Heart left ventricle (tissue), 13 donors: ENCODE results near the gene SYNJ1.

Experiments
- CTCF ChIP-seq, 12 donors: fragments of 200-600 bp; sonication (generic) in 4 of 12; IDR thresholded peaks; one replicate each; pipeline versions ENCODE4 v1.5.0 to v1.8.0; 2018 to 2022; ENCODE audit warnings: antibody characterized with exemption in 12 of 12, mild to moderate bottlenecking in 5 of 12
- POLR2A ChIP-seq, 2 donors: fragments of 450-650 bp; IDR thresholded peaks; one replicate each; pipeline ENCODE4 v1.6.1; 2017; ENCODE audit warnings: antibody characterized with exemption in 2 of 2, mild to moderate bottlenecking in 2 of 2, moderate library complexity in 2 of 2
- donor health status: ischemic (EF 13 %, LVEDD 7.1; RV severe dilation, severe dysfunction).
- donor health status: DM: no; HTN: yes; CAD: no.
- donor health status: DM: no; HTN: no; CAD: no.
- donor health status: ischemic (EF 25% LVEDD 6.9; RV normal size, moderate dysfunction).
- donor health status: ischemic (EF 25% LVEDD 5.7; RV mildly dilated, moderate dysfunction).
- donor health status: ischemic (EF 35%, LVEDD 5.7; RV mildly dilated, moderate dysfunction).
- donor health status: nonischemic (EF 11% LVEDD 7.7; RV severe dilation, severe dysfunction).
- donor health status: DM: yes; HTN: yes; CAD: no.
- donor health status: PGD.
- donor health status: ischemic (EF 29% LVEDD 5.4; RV normal size, mild dysfunction).
- donor health status: nonischemic (EF 23%, LVEDD 6.1; RV moderate dilation, normal function).

DNA sequence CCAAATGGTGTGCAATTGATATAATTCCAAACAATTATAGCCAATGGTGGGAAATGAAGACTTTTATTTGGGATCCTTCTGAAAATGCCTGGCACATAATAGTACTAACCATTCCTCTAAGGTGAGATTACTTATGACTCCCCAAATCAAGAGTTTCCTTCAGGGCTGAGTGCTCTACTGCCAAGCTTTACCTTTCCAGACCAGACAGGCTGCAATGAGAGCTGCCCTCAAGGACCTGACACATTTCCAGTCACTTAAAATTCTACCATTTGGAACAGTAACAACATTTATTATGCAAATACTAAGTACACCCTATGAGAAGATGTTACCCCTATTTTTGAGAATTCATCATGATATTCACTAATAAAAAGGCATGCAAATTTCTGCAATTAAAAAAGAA is 22.6 kb upstream of the SYNJ1 start:
- no peak for TF ChIP-seq CTCF (IDR thresholded peaks at IDR 0.05)
- no peak for TF ChIP-seq POLR2A (IDR thresholded peaks at IDR 0.05)
